CD4-positive, alpha-beta T cell treated with Interleukin-1 beta for 1 hour (primary cell): ENCODE data around the gene FRMD4B.

Experiments used
- DNase-seq, 2 donors: peaks; one replicate each; pipeline ENCODE4 v3.0.0-alpha.2; 2020 to 2022

The FRMD4B gene

DNA sequence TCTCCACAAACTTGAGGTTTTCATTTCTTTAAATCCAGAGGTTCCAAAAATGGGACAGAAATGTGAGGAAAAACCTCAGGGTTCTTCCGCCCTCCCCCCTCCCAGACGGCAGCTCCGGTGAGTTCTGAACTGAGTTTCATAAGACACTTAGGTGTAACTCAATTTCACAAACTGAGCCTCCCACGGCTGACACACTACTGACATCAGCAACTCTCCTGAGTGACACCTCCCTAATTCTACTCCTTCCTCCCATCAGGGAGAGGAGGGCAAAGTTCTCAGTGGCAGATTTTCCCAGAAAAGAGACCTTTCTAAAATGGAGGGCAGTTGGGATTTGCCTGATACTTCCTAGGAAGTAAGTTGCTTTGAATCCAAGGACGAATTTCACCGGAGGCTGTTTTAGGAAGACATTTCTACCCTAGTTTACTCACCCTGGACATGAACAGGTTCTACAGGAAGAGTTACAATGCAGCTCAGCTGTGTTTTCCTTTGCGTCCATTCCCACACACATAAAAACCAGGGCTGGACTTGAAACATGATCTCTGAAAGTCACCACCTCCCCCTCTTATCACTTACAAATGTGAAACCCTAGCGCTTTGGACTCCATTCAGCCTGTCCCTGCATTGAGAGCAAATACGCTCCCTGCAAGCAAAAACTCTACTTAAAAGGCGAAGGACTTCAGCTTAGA, 185.4 kb downstream of the FRMD4B start:
- DNase-seq, result peak in 1 of 2 donors; percentile 35

DNA sequence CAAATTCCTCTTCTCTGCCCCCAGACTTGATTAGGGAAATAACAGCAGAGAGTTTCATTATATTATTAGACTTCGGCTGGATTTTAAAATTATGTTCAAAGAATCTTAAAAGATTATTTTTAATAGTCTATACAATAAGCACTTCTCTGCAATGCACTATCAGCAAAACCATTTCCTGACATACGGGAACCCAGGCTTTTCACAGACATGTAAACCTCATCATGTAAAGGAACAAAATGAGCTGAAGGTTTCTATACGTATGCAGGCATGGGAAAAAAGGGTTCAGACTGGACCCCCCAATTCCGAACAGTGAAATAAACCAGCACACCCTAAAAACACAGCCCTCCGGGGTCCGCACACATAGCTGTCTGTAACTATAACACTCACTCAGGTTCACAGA, 185.9 kb downstream of the FRMD4B start:
- DNase-seq, result peak in 1 of 2 donors; percentile 38

DNA sequence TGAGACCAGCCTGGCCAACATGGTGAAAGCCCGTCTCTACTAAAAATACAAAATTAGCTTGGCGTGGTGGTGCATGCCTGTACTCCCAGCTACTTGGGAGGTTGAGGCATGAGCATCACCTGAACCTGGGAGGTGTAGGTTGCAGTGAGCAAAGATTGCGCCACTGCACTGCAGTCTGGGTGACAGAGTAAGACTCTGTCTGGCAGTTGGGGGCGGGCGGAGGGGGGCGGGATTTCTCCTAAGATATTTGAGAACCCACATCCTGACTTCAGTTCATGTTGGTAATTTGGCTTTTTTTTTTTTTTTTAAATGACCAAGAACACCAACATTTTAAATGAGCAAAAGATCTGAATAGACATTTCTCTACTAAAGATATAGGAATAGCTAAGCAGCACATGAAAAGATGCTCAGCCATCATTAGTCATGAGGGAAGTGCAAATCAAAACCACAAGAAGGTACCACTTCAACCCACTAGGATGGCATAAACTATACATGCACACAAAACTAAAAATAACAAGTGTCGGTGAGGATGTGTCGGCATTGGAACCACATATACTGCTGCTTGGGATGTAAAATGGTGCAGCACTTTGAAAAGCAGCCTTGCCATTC, 187.9 kb downstream of the FRMD4B start:
- DNase-seq, result peak; percentile 47 to 61

DNA sequence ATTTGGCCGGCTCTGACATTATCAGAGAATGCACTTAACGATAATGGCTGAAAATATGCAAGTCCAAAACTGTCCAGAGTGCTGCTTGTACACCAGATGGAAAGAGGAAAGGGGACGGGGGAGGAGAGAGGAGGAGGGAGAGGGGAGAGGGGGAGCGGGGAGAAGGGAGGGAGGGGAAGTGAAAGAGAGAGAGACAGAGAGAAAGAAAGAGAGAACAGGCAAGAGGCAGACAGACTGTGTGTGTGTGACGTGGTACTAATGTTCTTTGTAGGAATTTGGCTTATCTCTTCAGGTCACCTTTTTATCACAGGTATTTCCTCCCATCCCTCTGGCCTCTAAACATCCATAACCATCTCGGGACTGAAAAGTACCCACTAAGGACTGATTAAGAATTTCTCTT, 188.4 kb downstream of the FRMD4B start:
- DNase-seq, result no peak

DNA sequence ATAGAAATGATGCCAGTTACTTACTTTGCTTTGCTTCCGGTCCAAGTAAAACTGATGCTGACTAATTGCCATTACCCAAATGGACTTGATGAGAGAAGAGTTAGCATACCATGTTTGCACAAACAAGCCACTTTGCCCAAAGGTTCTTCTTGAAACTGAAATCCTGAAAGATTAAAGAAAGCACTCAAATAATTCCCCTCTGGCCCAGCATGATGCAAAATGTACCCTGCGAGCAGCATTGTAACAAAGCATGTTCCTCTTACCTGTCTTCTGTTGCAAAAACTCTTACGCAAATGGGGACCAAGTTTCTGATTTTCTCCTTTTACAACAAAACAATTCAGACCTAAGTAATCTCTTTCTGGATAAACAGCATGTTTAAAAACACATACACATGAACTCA, 189.0 kb downstream of the FRMD4B start:
- no peak for DNase-seq

DNA sequence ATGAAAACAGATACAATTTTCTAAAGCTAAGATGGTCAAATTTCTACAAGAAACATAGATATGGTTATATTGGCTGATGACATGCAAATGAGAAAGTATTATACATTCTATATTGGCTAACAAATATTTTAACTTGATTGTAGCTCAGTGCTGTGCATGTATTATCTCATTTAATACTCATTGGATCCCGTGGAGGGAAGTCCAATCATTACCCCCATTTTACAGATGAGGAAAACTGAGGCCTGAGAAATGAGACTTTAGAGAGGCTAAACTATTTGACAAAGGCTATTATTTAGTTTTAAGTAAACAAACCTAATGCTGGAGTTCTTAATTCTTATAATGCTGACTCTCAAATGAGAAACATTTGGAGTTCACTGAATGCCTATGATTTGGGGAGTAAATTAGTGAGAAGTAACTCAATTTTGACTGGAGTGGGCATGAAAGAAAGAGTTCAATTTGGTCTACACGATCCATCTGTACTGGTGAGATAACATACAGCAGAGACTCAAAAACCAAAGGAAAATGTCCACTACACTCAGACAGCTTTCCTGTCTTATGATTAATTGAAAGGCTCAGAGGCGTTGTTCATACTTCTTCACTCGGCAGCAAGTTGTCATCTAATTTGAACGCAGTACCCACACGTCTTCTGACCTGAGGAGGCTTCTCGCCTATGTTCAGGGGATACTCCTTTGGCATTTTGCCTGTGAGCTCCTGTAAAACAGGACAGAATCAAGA, 191.3 kb downstream of the FRMD4B start:
- DNase-seq, result no peak

DNA sequence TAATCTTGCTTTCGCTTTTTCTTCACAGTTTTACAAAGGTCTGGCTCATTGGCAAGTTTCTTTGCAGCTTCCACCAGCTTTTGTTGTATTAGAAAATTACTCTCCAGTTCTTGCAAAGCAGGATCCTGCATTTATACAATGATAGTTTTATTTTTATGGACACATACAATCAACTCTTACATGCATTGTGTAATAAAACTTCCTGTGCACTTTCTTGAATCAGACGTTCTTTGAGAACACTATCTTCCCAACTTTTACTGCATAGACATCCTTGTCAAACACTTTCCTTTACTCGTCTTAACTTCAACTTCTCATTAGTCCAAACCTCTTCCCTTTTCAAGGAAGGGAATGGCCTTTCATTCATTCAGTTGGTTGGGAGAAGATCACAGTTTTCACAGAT, 192.1 kb downstream of the FRMD4B start:
- no peak for DNase-seq

DNA sequence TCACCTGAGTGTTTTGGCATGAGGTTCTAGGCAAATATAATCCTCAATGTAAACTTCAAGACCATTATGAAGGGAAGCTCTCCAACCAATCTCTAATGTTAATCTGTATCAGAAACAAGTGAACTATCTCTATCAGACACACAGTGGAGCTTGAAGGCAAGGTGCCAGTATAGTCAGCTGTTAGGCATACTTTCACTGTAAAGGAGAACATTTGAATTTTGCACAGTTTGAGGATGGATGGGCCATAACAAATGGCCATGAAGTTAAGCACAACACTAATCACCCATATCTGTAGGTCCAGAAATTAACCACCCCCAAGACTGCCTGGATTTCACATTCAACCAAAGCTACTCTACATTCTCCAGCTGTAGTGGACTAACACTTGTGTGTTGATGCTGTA, 194.4 kb downstream of the FRMD4B start:
- no peak for DNase-seq

DNA sequence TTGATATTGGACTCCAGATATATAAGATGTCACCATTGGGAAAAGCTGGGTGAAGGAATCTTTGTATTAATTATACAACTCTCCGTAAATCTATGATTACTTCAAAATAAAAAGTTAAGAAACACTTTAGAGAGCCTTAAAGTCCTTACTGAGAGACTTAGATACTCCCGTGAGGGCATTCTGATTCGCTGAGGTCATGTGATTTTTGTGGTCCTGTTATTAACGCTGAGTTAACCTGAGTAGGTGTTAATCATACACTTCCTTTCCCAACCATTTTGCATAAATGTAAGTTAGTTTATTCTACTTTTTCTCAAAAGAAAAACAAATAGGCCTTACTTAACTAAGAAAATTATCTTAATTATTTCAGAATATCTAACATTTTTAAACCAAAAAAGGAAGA, 196.4 kb downstream of the FRMD4B start:
- DNase-seq, result no peak

DNA sequence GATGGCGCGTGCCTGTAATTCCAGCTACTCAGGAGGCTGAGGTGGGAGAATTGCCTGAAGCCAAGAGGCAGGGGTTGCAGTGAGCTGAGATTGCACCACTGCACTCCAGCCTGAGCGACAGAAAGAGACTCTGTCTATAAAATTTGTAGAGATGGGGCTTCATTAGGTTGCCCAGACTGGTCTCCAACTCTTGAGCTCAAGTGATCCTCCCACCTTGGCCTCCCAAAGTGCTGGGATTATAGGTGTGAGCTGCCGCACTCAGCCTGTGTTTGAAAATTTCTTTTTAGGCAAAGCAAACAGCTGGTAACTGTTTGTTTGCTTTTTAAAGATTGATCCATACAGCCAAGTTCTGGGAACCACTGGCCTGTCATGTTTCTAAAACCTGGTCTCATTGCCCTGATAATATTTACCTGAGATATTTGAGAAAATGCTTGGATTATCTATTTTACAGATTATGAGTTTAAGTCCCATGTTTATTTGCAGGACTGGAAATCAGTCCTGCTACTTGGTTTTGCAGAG, 199.3 kb downstream of the FRMD4B start:
- no peak for DNase-seq

DNA sequence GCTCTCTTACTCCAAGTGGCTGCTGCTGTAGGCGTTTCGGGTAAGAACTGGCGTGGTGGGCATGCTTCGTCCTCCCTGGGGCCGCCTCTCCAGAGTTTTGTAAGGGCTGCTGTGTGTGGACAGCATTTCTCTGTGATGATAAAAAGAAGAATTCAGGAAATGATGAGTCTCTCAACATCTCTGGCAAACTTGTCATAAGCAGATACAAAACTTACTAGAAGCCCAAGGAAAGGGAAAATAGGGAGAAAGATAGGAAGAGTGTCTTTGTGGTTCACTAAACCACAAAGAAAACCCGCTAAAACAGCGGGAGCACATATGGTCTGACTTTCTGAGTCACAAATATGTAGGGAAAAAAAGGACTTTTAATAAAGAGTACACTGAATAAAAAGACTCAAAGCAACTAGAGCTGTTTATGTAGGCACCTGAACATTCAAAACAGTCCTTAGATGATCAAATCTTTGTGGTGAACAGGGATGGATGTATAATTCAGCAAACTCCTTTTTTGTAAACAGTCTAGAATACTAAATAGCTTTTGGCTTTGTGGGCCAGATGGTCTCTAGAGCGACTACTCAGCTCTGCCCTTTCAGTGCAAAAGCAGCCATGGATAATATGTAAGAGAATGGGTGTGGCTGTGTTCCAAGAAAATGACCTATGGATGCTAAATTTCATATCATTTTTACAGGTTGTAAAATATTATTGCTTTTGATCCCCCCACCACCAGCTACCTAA, 203.1 kb downstream of the FRMD4B start:
- DNase-seq, result no peak

DNA sequence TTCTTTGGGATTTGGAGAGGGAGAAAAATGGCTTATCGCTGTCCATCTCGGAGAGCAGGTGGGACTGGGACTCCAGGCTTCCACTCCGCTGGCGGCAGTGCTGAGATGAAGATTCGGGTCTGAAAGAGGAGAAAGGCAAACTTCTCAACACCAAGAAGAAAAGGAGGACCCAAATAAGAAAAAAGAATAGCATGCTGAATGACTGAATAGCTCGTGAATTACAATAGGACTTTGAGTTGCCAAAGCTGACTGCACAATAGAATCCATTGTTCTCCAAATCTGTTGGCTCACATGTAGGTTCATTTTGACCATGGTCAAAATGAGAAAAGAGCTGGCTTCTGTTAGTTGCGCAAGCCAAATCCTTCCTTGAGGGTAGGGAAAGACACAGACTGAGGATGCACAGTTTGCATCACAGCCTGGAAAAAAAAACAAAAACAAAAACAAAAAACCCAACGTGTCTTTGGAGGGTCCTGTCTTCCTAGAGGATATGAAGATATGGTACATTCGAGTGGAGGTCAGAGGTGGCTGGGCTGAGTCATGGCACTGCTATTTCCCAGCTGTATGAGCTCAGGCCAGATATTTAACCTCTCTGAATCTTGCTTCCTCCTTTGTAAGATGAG, 204.2 kb downstream of the FRMD4B start:
- DNase-seq, result no peak

DNA sequence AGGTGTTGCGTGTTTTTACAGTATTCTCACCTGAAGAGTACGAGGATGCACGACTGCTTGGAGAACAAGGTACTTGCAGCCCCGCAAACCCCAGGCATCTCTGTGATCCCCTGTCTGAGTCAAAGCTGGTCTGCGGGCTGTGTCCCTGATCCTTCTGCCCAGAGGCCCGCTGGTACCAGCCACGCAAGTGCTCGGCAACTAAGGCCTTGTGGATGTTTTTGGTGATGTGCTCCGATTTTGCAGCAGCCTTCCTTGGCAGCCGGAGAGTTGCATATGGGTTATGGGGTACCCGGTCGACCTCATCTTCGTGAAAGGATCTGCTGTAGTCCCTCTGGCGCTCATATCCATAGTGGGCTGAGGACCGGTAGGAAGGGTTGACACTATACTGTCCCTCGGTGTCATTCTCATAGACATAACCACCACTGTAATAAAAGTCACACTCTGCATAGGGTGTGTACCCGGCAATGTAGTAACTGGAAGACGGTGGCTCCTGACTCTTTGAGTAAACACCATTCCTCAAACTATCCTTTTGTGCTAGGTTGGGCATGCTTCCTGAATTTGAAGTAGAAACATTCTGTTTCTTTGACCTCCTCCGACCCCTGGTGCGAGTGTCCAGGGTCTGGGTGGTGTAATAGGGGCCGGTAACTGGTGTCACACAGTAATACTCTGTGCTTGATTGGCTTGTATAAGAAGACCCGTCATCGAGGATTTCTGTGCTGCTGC, 204.9 kb downstream of the FRMD4B start:
- no peak for DNase-seq

DNA sequence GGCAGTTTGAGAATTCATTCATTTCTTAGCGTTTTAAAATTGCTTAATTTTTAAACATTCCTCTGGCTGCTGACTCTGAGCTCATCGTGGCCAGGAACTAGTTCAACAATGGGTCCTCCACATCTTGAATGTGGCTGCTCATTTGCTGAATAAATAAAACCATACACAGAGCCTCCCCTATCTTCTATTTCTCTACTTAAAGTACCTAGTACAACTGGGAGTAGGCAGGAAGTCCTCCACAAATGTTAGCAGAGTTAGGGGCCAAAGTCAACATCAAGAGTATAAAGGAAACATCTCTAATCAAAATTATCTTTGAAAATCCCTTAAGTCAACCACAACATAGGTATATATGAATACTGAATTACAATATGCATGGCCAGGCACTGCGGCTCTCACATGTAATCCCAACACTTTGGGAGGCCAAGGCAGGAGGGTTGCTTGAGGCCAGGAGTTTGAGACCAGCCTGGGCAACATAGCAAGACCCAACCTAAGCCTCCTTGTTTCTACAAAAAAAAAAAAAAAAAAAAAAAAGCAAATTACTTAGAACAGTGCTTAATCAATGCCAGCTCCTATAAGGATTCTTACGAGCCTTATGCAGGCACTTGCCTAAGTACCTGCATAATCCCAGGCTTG, 206.0 kb downstream of the FRMD4B start:
- DNase-seq, result no peak

DNA sequence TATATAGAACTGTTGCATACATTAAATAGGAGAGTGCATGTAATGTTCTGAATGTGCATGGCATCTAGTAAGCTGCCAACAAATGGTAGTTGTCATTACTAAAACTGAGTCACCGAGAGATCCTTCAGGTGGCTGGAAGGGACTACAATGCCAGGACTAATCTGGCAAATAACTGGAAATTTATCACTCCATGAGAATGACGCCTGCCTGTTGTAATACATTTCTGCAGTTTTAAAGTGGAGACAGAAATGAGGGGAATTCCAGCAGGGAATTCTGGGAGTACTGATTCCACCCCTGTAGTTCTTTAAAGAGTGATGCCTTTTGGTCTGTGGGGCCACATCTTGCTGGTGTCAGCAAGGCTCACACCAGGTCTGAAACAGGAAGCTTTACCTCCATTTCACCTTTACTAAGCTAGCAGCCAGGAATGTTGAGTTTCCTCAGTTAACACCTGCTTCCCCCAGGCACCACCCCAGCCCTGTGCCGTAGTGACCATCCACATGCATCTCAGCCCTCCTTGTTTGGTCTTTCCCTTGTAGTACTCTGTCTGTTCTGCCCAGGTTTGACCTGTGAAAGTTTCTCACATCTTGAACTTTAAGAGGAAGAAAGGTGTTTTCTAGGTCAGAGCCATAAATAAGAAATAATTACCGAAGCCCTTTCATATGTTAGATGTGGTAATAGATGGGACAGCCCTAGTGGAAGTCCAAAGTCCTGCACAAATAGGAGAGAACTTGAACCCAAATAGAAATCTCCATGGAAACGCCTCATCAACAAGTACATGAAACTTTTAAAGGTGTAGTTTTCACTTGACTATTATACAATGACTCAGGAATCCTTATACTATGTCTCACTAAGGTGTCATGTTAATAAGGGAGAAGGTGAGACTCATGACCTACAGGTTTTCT, 206.8 kb downstream of the FRMD4B start:
- DNase-seq, result no peak

DNA sequence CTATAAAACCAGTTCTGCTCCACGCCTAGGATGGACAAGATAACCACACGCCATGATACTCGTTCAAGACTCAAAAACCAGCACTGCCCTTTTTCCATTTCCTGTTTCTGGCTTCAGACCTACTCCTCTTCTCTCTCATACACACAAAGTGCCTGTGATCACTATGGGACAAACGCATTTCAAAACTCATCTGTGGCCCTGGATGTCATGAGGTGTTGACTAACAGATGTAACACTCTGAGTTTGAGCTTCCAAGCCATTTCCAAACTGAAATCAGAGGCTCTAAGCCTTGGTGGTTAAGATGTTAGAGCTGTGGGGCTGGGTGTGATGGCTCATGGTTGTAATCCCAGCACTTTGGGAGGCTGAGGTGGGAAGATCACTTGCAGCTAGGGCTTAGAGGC, 207.8 kb downstream of the FRMD4B start:
- no peak for DNase-seq

DNA sequence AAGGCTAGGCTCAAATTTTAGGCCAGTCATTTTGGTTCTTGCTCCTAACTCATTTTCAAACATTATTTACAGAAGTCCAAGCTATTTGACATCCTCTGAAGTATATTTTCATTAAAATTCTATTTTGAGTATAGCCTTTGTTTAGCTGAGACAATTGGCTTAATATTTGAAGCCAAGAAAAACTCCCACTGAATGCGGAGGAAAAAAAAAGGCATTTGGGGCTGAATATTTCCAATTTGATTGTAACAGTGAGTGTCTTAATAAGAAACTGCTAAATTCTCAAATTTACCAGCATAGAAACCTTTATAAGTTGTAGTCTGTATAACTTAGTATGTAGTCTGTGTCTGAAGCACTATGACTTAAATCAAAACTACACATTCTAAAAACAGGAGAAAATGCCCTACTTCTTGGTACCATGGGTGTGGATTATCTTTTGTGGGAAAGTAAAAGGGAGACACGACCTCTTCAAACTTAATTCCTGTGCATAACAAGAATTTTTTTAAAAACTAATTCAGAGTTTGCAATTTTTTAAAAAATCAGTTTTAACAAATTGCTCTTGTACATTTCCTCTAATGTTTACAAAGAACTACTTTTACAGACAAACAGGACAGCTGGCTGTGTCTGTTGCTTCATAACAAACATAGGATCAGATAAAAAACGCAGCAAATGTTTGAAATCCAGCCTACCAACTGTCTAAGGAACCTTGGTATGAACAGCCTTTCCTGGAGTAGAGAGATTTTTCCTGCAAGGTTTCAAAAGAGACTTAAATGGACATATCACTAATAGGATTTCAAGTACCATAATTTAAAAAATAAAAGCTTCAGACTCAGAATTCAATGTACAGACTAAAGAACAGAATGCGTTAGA, 210.8 kb downstream of the FRMD4B start:
- no peak for DNase-seq

DNA sequence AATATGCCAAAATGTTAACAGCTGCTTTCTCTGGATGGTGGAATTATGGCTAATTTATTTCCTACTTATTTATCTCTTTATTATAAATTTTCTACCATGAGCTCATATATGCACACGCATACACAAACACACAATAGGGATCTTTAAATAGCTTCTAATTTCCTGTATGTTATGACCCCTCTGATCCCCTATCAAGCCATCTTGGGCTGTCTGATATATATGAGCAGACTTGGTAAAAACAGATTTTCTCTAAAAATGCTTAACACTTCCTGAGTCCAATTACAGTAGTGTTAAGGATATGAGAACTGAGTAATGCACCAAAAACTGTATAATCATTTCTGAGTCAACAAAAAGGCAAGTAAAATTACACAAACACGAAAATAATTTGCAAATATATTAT, 211.4 kb downstream of the FRMD4B start:
- DNase-seq, result no peak

DNA sequence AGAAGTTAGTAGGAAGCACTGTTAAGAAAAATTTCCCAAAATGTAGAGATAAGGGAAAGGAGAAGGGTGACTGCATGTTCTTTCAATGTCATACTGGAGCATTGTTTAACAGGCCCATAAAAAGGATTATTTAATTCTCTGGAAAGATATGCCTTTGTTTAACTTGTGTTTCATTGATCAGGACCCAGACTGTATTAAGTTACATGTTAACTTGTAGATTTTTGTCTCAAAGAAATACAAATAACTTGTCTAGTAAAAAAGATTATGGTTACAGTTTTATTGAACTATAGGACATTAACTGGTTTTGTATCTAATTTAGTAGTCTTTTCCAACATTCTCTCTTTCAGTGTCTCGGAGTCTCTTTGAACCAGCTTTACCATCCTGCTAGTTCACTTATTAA, 213.8 kb downstream of the FRMD4B start:
- no peak for DNase-seq

DNA sequence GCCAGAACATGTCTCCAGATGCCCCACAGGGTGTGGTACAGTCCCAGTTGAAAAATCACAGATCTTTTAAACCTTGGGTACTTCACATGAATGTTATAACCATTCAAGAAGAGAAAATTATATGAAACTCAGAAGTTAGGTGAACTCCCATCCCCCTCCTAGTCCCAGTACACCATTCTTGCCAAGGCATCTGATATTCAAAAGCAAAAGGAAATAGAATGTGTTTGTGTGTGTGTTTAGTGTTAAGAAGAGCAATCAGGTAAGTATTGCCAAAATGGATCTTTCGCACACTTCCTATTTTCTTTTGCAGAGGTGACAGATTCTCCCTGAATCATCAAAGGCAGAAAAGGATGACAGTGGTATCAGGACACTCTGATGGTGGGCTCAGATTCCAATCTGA, 219.4 kb downstream of the FRMD4B start:
- DNase-seq, result no peak
